Kidney (tissue), 14 donors: Measurements from ENCODE around the gene POLRMT. TPM values are rescaled to one million over a fixed set of nuclear protein-coding genes. Genes with fewer than 3 reads are reported as not detected.

Source experiments
- DNase-seq, 5 donors: peaks; one replicate each; pipeline ENCODE4 v3.0.0-alpha.2; 2013 to 2020
- FAIRE-seq: peaks from 2 replicates; lab custom pipeline; 2012; peaks lifted over from hg19 to GRCh38; lab: Jason Lieb, UNC
- H3K27ac ChIP-seq, 2 donors: one replicate each; pipeline ENCODE4 v1.7.0; 2013; ENCODE audit warnings: low read depth in 2 of 2, low read length in 2 of 2, inconsistent platforms in 1 of 2
- H3K27me3 ChIP-seq: one replicate; pipeline ENCODE4 v1.7.1; 2013; ENCODE audit warnings: low read length, inconsistent platforms; ENCODE audit not compliant: control insufficient read depth, insufficient read depth
- H3K36me3 ChIP-seq, 3 donors: one replicate each; pipeline versions ENCODE4 v1.7.0 to v1.7.1; 2013; ENCODE audit warnings: low read length in 3 of 3, control low read depth in 1 of 3, inconsistent platforms in 1 of 3; ENCODE audit not compliant: insufficient read depth in 3 of 3, control insufficient read depth in 2 of 3
- H3K4me1 ChIP-seq, 3 donors: one replicate each; pipeline versions ENCODE4 v1.7.0 to v1.7.1; 2013; ENCODE audit warnings: low read length in 3 of 3, inconsistent platforms in 1 of 3, low read depth in 1 of 3; ENCODE audit not compliant: control insufficient read depth in 2 of 3, insufficient read depth in 2 of 3
- H3K4me3 ChIP-seq, 3 donors: one replicate each; pipeline versions ENCODE4 v1.7.0 to v1.8.1; 2013; ENCODE audit warnings: low read length in 3 of 3, control low read depth in 1 of 3, inconsistent platforms in 1 of 3
- H3K9ac ChIP-seq, 3 donors: one replicate each; pipeline versions ENCODE4 v1.7.0 to v1.7.1; 2013; ENCODE audit warnings: low read length in 3 of 3, control low read depth in 1 of 3, inconsistent platforms in 1 of 3
- H3K9me3 ChIP-seq, 3 donors: one replicate each; pipeline versions ENCODE4 v1.7.0 to v1.7.1; 2013; ENCODE audit warnings: low read length in 3 of 3, control low read depth in 1 of 3, inconsistent platforms in 1 of 3; ENCODE audit not compliant: control insufficient read depth in 2 of 3, insufficient read depth in 1 of 3
- intact Hi-C: fragments of 100-400 bp; cut with DNase I; formaldehyde crosslinking; loops from one replicate; pipeline ENCODE4 v1.11.1; 2022
- polyA plus RNA-seq: library from polyadenylated mRNA; stranded (reverse); fragments of 350-450 nt; fragmentation: Illumina TruSeq; extraction: RNeasy Lipid Tissue Mini Kit (QIAGEN cat#74804); gene quantifications from one replicate; pipeline ENCODE4 v1.2.3, GENCODE V29; 2014; ENCODE audit warnings: low read depth, low replicate concordance; ENCODE audit not compliant: insufficient read depth
- total RNA-seq: library from RNA; stranded (reverse); fragmentation: NEBNext Ultra II Directional; extraction: Animal tissue kit (Norgen Biotek cat#: 25700); gene quantifications from one replicate; pipeline ENCODE4 v1.2.1, GENCODE V29; 2021
- TF ChIP-seq, protein P1 (sequence below): IDR thresholded peaks from 3 replicates; pipeline ENCODE4 v1.5.1; 2012; ENCODE audit warnings: mild to moderate bottlenecking, moderate library complexity, borderline replicate concordance; ENCODE audit not compliant: insufficient read depth; ENCODE audit errors: extremely low read depth
- donor health status: control.
- donor health status: control.
- donor health status: control.
- donor health status: control.
- donor health status: control.
- donor health status: DM: yes; HTN: yes; CAD: no.
- donor health status: Normal renal cell carcinoma (clear cell type).

The POLRMT gene
- total and polyA plus RNA-seq, 2 donors from 2014 or later, result 49.8 to 117 TPM

DNA sequence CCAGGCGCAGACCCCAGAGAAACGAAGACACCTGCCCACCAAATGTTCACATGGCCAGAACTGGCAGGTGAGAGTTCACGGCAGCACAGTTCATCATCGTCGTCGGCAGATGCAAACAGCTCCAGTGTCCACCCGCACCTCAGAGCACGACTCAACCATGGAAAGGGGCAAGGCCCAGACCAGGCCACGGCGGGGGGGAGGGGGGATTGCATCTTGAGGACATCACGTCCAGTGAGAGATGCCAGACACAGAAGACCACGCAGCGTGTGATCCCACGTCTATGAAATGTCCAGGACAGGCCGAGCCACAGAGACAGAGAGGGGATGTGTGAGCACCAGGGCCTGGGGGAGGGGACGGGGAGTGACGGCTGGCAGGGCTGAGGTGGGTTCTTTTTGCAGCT, 22.4 kb upstream of the POLRMT start:
- TF ChIP-seq, protein P1, sequence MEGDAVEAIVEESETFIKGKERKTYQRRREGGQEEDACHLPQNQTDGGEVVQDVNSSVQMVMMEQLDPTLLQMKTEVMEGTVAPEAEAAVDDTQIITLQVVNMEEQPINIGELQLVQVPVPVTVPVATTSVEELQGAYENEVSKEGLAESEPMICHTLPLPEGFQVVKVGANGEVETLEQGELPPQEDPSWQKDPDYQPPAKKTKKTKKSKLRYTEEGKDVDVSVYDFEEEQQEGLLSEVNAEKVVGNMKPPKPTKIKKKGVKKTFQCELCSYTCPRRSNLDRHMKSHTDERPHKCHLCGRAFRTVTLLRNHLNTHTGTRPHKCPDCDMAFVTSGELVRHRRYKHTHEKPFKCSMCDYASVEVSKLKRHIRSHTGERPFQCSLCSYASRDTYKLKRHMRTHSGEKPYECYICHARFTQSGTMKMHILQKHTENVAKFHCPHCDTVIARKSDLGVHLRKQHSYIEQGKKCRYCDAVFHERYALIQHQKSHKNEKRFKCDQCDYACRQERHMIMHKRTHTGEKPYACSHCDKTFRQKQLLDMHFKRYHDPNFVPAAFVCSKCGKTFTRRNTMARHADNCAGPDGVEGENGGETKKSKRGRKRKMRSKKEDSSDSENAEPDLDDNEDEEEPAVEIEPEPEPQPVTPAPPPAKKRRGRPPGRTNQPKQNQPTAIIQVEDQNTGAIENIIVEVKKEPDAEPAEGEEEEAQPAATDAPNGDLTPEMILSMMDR, result no peak
- no peak overlapping the region for H3K4me3 ChIP-seq
- no peak for DNase-seq
- no peak overlapping the region for H3K9ac ChIP-seq
- FAIRE-seq, result no peak
- H3K27me3 ChIP-seq, result no peaks in the 10 kb centered on the region
- intact Hi-C loops, result no loop called here
- no peak overlapping the region for H3K27ac ChIP-seq
- H3K4me1 ChIP-seq, result peaks cover 0 to 19% (median 5%) of the 10 kb centered on the region in 3 donors
- H3K9me3 ChIP-seq, result no peaks in the 10 kb centered on the region
- H3K36me3 ChIP-seq, result peaks cover 0 to 10% (median 0%) of the 10 kb centered on the region in 3 donors

GRCh38 chr19:653425-653824, 20.1 kb upstream of the POLRMT start:
- TF ChIP-seq, protein P1, result no peak
- no peak overlapping the region for H3K27ac ChIP-seq
- intact Hi-C loops, result no loop called here
- H3K9ac ChIP-seq, result no peak overlapping the region
- FAIRE-seq, result no peak
- no peaks in the 10 kb centered on the region for H3K9me3 ChIP-seq
- H3K36me3 ChIP-seq, result peaks cover 0 to 10% (median 0%) of the 10 kb centered on the region in 3 donors
- peaks cover 0 to 6% (median 0%) of the 10 kb centered on the region in 3 donors for H3K4me1 ChIP-seq
- peak in 1 of 5 donors; percentile 79 for DNase-seq
- no peak overlapping the region for H3K4me3 ChIP-seq
- H3K27me3 ChIP-seq, result no peaks in the 10 kb centered on the region

- no peak for FAIRE-seq
Observed at GRCh38 chr19:652467-653389, 19.4 kb upstream of the POLRMT start.

More at GRCh38 chr19:652467-653389, 19.4 kb upstream of the POLRMT start:
- H3K27me3 ChIP-seq, result no peaks in the 10 kb centered on the region
- no peak overlapping the region for H3K9ac ChIP-seq
- H3K4me3 ChIP-seq, result no peak overlapping the region
- TF ChIP-seq, protein P1, result no peak
- no peaks in the 10 kb centered on the region for H3K9me3 ChIP-seq
- H3K27ac ChIP-seq, result no peak overlapping the region
- peaks cover 0 to 3% (median 0%) of the 10 kb centered on the region in 3 donors for H3K4me1 ChIP-seq
- intact Hi-C loops, result no loop called here
- DNase-seq, result peak in 1 of 5 donors; percentile 71
- H3K36me3 ChIP-seq, result peaks cover 0 to 10% (median 0%) of the 10 kb centered on the region in 3 donors
